GOT3 (cell line): Measurements from ENCODE around the gene MKNK1.
A peak's percentile ranks its signal among the peaks of the same experiment; 100 is the strongest.

Experiments
- DNase-seq: peaks from one replicate; lab custom pipeline; 2025; ENCODE audit warnings: mixed read lengths; lab: John Stamatoyannopoulos, UW

Gene MKNK1

GRCh38 chr1:46522184-46522968 lies 81.7 kb downstream of the MKNK1 start:
- DNase-seq, result peak; percentile 49

GRCh38 chr1:46521414-46521813 lies 82.7 kb downstream of the MKNK1 start:
- DNase-seq, result no peak

- no peak for DNase-seq
Measured at GRCh38 chr1:46520063-46520911, 83.8 kb downstream of the MKNK1 start.

GRCh38 chr1:46519209-46519608 lies 84.9 kb downstream of the MKNK1 start:
- DNase-seq, result no peak

- DNase-seq, result no peak
Measured at GRCh38 chr1:46517932-46518498, 86.1 kb downstream of the MKNK1 start.

GRCh38 chr1:46517010-46517600 lies 87.0 kb downstream of the MKNK1 start:
- DNase-seq, result no peak

- no peak for DNase-seq
Measured at GRCh38 chr1:46516200-46516950, 87.7 kb downstream of the MKNK1 start.

- DNase-seq, result no peak
Measured at GRCh38 chr1:46515576-46515975, 88.5 kb downstream of the MKNK1 start.

GRCh38 chr1:46513536-46513935 lies 90.5 kb downstream of the MKNK1 start:
- DNase-seq, result no peak

- no peak for DNase-seq
Measured at GRCh38 chr1:46512792-46513190, 91.3 kb downstream of the MKNK1 start.

GRCh38 chr1:46512135-46512791 lies 91.8 kb downstream of the MKNK1 start:
- no peak for DNase-seq

GRCh38 chr1:46510998-46511365 lies 93.1 kb downstream of the MKNK1 start:
- DNase-seq, result no peak

- DNase-seq, result no peak
Measured at GRCh38 chr1:46510341-46510997, 93.6 kb downstream of the MKNK1 start.

GRCh38 chr1:46508757-46509156 lies 95.3 kb downstream of the MKNK1 start:
- DNase-seq, result no peak
